ENCODE measurements around the gene CCDC150.

GRCh38 chr2:196630531-196630930, 9.0 kb upstream of the CCDC150 start:
- no peak for TF ChIP-seq CTCF (conservative IDR thresholded peaks at IDR 0.05 in 1 of 2, IDR thresholded peaks at IDR 0.05 in 1 of 2; ENCODE audit: extremely low read depth in 1 of 2, insufficient read depth in 1 of 2, low read depth in 1 of 2, low read length in 2 of 2)
- no peak for TF ChIP-seq EZH2 (IDR thresholded peaks at IDR 0.05; ENCODE audit: borderline replicate concordance, low read length)
